Activated CD8-positive, alpha-beta memory T cell treated with anti-CD3 and anti-CD28 coated beads, Interleukin-2, amount 50 U/mL, for 48 hours (primary cell): ENCODE data around the gene GLIPR1L2.
"Not testable (repeated sequence)": the region's sequence is repeated elsewhere in the genome, so short reads cannot be mapped to it uniquely, and the experiment has no call there.

ENCODE experiments used
- DNase-seq: peaks from one replicate; pipeline ENCODE4 v3.0.0-alpha.2; 2020

GLIPR1L2 gene

DNA sequence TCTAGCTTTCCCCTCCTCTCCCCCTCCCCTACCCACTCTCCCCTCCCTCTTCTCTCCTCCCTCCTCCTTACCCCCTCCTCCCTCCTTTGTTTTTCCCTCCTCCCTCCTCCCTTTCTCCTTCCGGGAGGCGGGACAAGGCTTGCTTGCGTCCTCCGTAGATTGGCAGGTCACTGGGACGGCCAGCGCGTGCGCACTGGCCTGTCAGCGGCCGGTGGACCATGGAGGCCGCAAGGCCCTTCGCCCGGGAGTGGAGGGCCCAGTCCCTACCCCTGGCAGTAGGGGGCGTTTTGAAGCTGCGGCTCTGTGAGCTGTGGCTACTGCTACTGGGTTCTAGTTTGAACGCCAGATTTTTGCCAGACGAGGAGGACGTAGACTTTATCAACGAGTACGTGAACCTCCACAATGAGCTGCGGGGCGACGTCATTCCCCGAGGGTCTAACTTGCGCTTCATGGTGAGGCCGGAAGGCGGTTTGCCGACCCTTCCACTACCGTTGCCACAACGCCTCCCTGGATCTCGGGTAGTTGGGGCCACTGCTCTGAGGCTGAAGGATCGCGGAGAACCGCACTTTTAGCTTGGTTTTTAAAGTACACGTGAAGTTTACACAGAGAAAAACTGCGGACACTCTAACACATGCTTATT lies at the start of gene GLIPR1L2:
Gene GLIPR1L2, plus strand, starts transcription at position 191 of the 640 bp plus-strand sequence. Its CDS starts 28 bp downstream, at position 219.
- DNase-seq, result peak; percentile 92

DNA sequence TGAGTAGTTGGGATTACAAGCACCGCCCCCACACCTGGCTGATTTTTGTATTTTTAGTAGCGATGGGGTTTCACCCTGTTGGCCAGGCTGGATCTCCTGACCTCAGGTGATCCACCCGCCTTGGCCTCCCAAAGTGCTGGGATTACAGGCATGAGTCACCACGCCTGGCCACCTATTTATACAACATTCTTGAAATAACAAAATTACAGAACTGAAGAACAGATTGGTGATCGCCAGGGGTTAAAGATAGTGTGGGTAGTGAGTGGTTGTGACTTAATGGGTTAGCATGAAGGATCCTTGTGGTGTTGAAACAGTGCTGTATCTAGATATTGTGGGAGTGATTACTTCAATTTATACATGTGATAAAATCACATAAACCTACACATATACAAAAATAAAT lies 49.0 kb upstream of the GLIPR1L2 start:
- DNase-seq, result no peak

DNA sequence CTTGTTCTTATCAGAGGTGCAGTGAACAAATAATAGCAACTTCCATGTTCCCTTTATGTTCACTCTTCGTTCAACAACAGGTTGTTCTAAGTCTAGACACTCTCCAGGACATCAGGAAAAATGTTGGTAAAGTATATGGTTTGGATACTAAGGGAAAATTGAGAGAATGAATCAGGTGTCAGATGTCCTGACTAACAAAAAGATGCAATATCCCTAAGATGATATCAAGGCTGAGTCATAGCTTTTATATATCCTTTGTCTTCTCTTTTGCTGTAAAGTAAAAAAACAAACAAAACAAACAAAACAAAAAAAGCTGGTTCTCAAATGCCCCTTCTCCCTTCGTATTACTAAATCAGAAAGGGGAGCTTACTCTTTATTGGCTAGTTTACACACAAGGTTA lies 45.4 kb upstream of the GLIPR1L2 start:
- no peak for DNase-seq

DNA sequence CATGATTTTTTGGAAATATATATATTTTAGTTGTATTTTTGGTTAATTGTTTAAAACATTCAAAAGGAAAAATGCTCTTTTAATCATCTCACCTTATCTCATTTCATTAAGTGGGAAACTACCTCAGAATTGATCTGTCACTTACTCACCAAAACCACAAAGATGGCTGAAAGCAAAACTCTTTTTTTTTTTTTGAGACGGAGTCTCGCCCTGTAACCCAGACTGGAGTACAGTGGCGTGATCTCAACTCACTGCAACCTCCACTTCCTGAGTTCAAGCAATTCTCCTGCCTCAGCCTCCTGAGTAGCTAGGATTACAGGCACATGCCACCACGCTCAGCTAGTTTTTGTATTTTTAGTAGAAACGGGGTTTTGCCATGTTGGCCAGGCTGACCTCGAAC lies 44.7 kb upstream of the GLIPR1L2 start:
- not testable (repeated sequence) for DNase-seq

- DNase-seq, result no peak
Measured at GRCh38 chr12:75349946-75350345, 40.9 kb upstream of the GLIPR1L2 start.

GRCh38 chr12:75350413-75350812 lies 40.5 kb upstream of the GLIPR1L2 start:
- DNase-seq, result no peak

DNA sequence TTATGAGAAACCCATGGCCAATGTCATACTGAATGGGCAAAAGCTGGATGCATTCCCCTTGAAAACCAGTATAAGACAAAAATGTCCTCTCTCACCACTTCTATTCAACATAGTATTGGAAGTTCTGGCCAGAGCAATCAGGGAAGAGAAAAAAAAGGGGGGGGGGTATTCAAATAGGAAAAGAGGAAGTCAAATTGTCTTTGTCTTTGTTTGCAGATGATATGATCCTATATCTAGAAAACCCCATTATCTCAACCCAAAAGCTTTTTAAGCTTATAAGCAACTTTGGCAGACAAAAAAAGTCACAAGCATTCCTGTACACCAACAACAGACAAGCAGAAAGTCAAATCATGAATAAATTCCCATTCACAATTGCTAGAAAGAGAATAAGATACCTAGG lies 36.9 kb upstream of the GLIPR1L2 start:
- no peak for DNase-seq

DNA sequence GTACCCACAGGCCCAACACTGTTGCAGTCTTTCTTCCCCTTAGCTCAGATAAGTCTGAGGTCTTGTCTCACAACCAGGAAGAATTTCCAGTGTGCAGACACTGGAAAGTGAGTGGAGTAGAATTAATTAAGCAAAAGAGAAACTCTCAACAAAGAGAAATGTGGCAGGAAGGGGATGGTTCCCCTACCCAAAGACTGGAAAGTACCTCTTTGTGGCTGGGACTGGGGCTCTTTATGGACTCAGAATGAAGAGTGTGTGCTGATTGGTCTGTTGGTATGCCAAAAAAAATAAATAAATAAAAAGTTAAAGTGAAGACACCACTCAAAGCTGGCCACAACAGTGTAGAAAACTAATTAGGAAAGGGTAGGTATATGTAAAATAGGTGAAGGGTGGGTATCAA lies 30.0 kb upstream of the GLIPR1L2 start:
- no peak for DNase-seq

DNA sequence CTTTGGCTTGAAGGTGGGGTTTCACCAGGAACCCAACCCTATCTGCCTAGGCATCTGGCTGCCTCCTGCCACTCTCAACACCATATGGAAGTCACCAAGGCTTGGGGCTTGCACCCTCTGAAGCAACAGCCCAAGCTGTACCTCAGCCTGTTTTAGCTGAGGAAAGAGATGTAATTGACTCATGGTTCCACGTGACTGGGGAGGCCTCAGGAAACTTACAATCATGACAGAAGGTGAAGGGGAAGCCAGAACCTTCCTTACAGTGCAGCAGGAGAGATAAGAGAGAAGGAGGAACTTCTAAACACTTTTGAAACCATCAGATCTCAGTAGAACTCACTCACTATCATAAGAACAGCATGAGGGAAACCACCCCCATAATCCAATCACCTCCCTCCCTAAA lies 29.5 kb upstream of the GLIPR1L2 start:
- no peak for DNase-seq

DNA sequence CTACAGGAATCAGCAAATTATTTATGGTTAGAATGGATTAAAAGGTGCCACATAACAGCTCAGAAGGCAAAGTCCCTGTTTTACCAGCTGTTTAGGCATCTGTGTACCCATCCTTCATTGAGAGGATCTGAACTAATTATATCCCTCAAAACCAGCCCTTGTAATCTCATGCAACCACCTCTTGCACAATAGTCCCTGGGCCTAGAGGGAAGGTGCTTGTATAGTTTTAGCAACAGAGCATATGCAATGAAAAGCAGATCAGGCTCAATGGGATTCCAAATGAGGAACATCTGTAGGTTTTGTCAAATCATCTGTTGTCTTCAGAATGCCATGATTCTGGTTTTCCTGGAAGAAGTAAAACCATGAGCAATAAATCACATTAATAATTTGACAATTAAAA lies 26.0 kb upstream of the GLIPR1L2 start:
- DNase-seq, result no peak

GRCh38 chr12:75366629-75367028 lies 24.3 kb upstream of the GLIPR1L2 start:
- no peak for DNase-seq

- DNase-seq, result no peak
Measured at GRCh38 chr12:75374971-75375370, 15.9 kb upstream of the GLIPR1L2 start.

- DNase-seq, result no peak
Measured at GRCh38 chr12:75378354-75378753, 12.5 kb upstream of the GLIPR1L2 start.

DNA sequence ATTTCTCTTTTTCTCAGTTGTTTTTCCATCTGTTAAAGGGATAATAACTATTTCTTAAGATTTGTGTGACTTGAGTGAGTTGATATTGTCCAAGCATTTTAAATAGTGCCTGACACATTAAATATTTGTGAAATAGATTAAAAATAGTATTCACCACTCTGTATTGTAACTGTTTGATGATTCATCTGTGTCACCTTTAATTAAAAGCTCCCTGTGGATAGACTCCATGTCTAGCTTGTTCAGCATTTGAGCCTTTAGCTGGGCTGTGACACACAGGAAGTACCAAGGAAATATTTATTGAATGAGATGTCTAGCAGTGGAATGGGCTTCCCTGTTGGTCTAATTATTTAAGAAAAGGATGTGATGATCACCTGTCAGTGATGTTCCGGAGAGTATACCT lies 1.8 kb upstream of the GLIPR1L2 start:
- DNase-seq, result no peak

DNA sequence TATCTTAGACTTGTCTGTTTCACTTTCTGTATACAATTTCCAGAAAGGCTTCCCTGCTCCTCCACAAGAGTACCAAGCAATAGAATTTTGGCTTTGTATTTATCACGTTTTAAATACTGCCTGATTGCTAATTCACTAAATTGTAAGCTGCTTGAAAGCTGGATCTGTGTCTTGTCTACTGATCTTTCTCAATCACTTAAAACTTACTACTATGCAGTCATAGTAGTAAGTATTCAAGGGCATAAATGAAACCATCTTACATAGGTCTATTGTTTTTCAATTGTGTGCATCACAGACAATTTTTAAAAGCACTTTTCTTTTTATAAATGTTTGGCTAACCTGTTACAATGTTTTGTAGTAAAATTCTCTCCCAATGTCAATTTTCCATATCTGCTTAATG lies 1.2 kb upstream of the GLIPR1L2 start:
- DNase-seq, result no peak

GRCh38 chr12:75390156-75390898 lies 562 bp upstream of the GLIPR1L2 start:
- no peak for DNase-seq

GRCh38 chr12:75404231-75404630 lies 13.3 kb downstream of the GLIPR1L2 start:
- no peak for DNase-seq

GRCh38 chr12:75407683-75408082 lies 16.8 kb downstream of the GLIPR1L2 start:
- DNase-seq, result no peak

GRCh38 chr12:75409830-75410229 lies 18.9 kb downstream of the GLIPR1L2 start:
- DNase-seq, result no peak

- no peak for DNase-seq
Measured at GRCh38 chr12:75414671-75415070, 23.8 kb downstream of the GLIPR1L2 start.

DNA sequence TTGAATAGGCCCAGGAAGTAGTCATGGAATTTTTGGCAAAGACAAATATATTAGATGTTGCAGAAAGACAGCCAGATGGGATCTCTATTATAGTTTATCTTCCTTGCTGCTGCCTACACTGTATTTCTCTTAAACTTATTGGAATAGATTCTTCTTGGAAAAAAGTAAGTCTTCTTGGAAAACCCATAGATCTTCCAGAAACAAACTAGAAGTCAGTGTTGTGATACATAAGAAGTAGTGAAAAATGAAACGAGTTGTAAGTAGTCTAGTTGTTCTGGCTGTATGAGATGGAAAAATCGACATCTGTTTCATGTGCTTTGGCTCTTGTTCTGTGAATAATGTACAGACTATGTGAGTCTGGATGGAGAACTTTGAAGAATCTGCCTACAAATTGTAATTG lies 29.0 kb downstream of the GLIPR1L2 start:
- DNase-seq, result no peak

DNA sequence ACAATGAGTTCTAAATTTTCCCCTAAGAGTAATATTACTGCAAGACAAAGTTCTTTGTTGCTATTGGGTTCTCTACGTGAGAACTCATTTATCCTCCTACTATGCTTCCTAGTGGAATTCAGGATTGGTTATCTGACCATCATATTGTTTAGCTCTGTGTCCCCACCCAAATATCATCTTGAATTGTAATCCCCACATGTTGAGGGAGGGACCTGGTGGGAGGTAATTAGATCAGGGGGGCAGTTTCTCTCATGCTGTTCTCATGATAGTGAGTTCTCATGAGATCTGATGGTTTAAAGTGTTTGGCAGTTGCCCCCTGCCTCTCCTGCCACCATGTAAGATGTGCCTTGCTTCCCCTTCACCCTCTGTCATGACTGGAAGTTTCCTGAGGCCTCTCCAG lies 36.6 kb downstream of the GLIPR1L2 start:
- no peak for DNase-seq

GRCh38 chr12:75428767-75429166 lies 37.9 kb downstream of the GLIPR1L2 start:
- DNase-seq, result no peak

GRCh38 chr12:75432924-75433323 lies 42.0 kb downstream of the GLIPR1L2 start:
- no peak for DNase-seq

- no peak for DNase-seq
Measured at GRCh38 chr12:75437564-75437963, 46.7 kb downstream of the GLIPR1L2 start.
